Trophoblast cell (in vitro differentiated cells and primary cell): ENCODE measurements around the gene SLC5A2.

ENCODE experiments used
- DNase-seq, 2 donors: peaks; one replicate each; pipeline ENCODE4 v3.0.0-alpha.2; 2016
- H2AFZ ChIP-seq: 2 replicates; pipeline ENCODE4 v1.6.1; 2013; ENCODE audit warnings: low read length, moderate library complexity, mild to moderate bottlenecking; ENCODE audit not compliant: insufficient read depth, poor library complexity
- H2AK5ac ChIP-seq: 2 replicates; pipeline ENCODE4 v1.6.1; 2013; ENCODE audit warnings: mild to moderate bottlenecking, low read length
- H2BK120ac ChIP-seq: 2 replicates; pipeline ENCODE4 v1.6.1; 2013; ENCODE audit warnings: low read length, mild to moderate bottlenecking, moderate library complexity; ENCODE audit not compliant: insufficient read depth, poor library complexity
- H2BK12ac ChIP-seq: 2 replicates; pipeline ENCODE4 v1.6.1; 2013; ENCODE audit warnings: mild to moderate bottlenecking, low read length, moderate library complexity
- H2BK5ac ChIP-seq: 2 replicates; pipeline ENCODE4 v1.6.1; 2013; ENCODE audit warnings: low read length, low read depth, moderate library complexity, mild to moderate bottlenecking; ENCODE audit not compliant: poor library complexity
- H3K14ac ChIP-seq: 2 replicates; pipeline ENCODE4 v1.6.1; 2013; ENCODE audit warnings: mild to moderate bottlenecking, low read length
- H3K18ac ChIP-seq: 2 replicates; pipeline ENCODE4 v1.6.1; 2013; ENCODE audit warnings: mild to moderate bottlenecking, low read length
- H3K23ac ChIP-seq: 2 replicates; pipeline ENCODE4 v1.6.1; 2013; ENCODE audit warnings: low read length
- H3K27ac ChIP-seq: 2 replicates; pipeline ENCODE4 v1.5.1; 2013; ENCODE audit warnings: low read depth, mild to moderate bottlenecking, inconsistent platforms, low read length, moderate library complexity
- H3K27me3 ChIP-seq: 2 replicates; pipeline ENCODE4 v1.6.1; 2013; ENCODE audit warnings: inconsistent platforms, mild to moderate bottlenecking, low read length, moderate library complexity; ENCODE audit not compliant: insufficient read depth
- H3K36me3 ChIP-seq, 2 experiments: 1 replicate in 1 of 2; 2 replicates in 1 of 2; pipeline ENCODE4 v1.6.1; 2013; ENCODE audit warnings: low read length in 2 of 2, mild to moderate bottlenecking in 2 of 2, moderate library complexity in 1 of 2; ENCODE audit not compliant: insufficient read depth in 2 of 2, control insufficient read depth in 1 of 2
- H3K4ac ChIP-seq: 2 replicates; pipeline ENCODE4 v1.6.1; 2013; ENCODE audit warnings: low read depth, mild to moderate bottlenecking, low read length, moderate library complexity
- H3K4me1 ChIP-seq, 2 experiments: 1 replicate in 1 of 2; 2 replicates in 1 of 2; pipeline ENCODE4 v1.6.1; 2013; ENCODE audit warnings: low read length in 2 of 2, mild to moderate bottlenecking in 2 of 2, moderate library complexity in 1 of 2; ENCODE audit not compliant: insufficient read depth in 2 of 2, control insufficient read depth in 1 of 2
- H3K4me2 ChIP-seq: 2 replicates; pipeline ENCODE4 v1.6.1; 2013; ENCODE audit warnings: inconsistent platforms, mild to moderate bottlenecking, low read length, moderate library complexity
- H3K4me3 ChIP-seq: 2 replicates; pipeline ENCODE4 v1.5.1; 2013; ENCODE audit warnings: mild to moderate bottlenecking, low read depth, low read length, inconsistent platforms
- H3K79me1 ChIP-seq: one replicate; pipeline ENCODE4 v1.6.1; 2013; ENCODE audit warnings: low read length
- H3K79me2 ChIP-seq: 2 replicates; pipeline ENCODE4 v1.6.1; 2013; ENCODE audit warnings: low read length, mild to moderate bottlenecking; ENCODE audit not compliant: control insufficient read depth, insufficient read depth, poor library complexity
- H3K9ac ChIP-seq: 2 replicates; pipeline ENCODE4 v1.6.1; 2013; ENCODE audit warnings: mild to moderate bottlenecking, low read length
- H3K9me3 ChIP-seq: 2 replicates; pipeline ENCODE4 v1.6.1; 2013; ENCODE audit warnings: low read depth, mild to moderate bottlenecking, control low read depth, inconsistent platforms, low read length; ENCODE audit not compliant: insufficient read depth
- H4K12ac ChIP-seq: 2 replicates; pipeline ENCODE4 v1.6.1; 2013; ENCODE audit warnings: low read depth, mild to moderate bottlenecking, low read length, moderate library complexity
- H4K8ac ChIP-seq: 2 replicates; pipeline ENCODE4 v1.6.1; 2013; ENCODE audit warnings: low read depth, mild to moderate bottlenecking, low read length, moderate library complexity
- H4K91ac ChIP-seq: one replicate; pipeline ENCODE4 v1.6.1; 2013; ENCODE audit warnings: low read depth, mild to moderate bottlenecking, low read length, moderate library complexity
- WGBS: extraction: QIAGEN DNeasy Blood & Tissue Kit; methylation state at CpG from one replicate; pipeline ENCODE4 v1.1.7; 2013; ENCODE audit warnings: missing lambda C conversion rate; ENCODE audit not compliant: insufficient read length, insufficient coverage; ENCODE audit errors: extremely low coverage; 5-methylcytosine and 5-hydroxymethylcytosine counted together

SLC5A2 gene

GRCh38 chr16:31527734-31528274, 44.9 kb downstream of the SLC5A2 start, which contains the start of gene AHSP:
TSS of gene AHSP (plus strand) at chr16:31527900. CDS start at chr16:31528140, 240 bp downstream.
- Histone ChIP-seq H3K9ac (no peak within 1 kb of the TSS), H3K4ac (no peak within 1 kb of the TSS), H3K27ac (no peak within 1 kb of the TSS), H3K23ac (no peak within 1 kb of the TSS), H4K91ac (no peak within 1 kb of the TSS), H3K4me1 (peaks cover 0 to 4% of the 10 kb centered on the region in 2 experiments), H2BK5ac (no peak within 1 kb of the TSS), H3K18ac (no peak within 1 kb of the TSS), H3K4me2 (no peak within 1 kb of the TSS), H2BK12ac (no peak within 1 kb of the TSS), H3K14ac (no peak within 1 kb of the TSS), H3K79me1 (no peaks in the 10 kb centered on the region), H3K27me3 (peaks cover 24% of the 10 kb centered on the region), H2AFZ (no peak within 1 kb of the TSS), H4K8ac (no peak within 1 kb of the TSS), H3K36me3 (no peaks in the 10 kb centered on the region), H3K79me2 (no peaks in the 10 kb centered on the region), H4K12ac (no peak within 1 kb of the TSS), H2BK120ac (no peak within 1 kb of the TSS), H3K4me3 (no peak within 1 kb of the TSS), H2AK5ac (no peak within 1 kb of the TSS), H3K9me3 (peaks cover 4% of the 10 kb centered on the region)
- WGBS, result no CpG with 5 or more reads among the region's 6 CpGs
- DNase-seq, result no peak

GRCh38 chr16:31528523-31529107, 45.7 kb downstream of the SLC5A2 start:
- H3K36me3 ChIP-seq, result no peaks in the 10 kb centered on the region

GRCh38 chr16:31529108-31529936, 46.4 kb downstream of the SLC5A2 start:
- H2BK12ac ChIP-seq, result no peak overlapping the region
- H3K27me3 ChIP-seq, result peaks cover 24% of the 10 kb centered on the region
- H4K12ac ChIP-seq, result no peak overlapping the region
- no peak for DNase-seq
- no CpG with 5 or more reads among the region's 52 CpGs for WGBS
- no peaks in the 10 kb centered on the region for H3K79me1 ChIP-seq
- H3K4me1 ChIP-seq, result peaks cover 0 to 4% of the 10 kb centered on the region in 2 experiments
- H3K14ac ChIP-seq, result no peak overlapping the region
- H3K18ac ChIP-seq, result no peak overlapping the region
- H2AFZ ChIP-seq, result no peak overlapping the region
- no peak overlapping the region for H3K27ac ChIP-seq
- H4K8ac ChIP-seq, result no peak overlapping the region
- H3K4me3 ChIP-seq, result no peak overlapping the region
- H3K36me3 ChIP-seq, result no peaks in the 10 kb centered on the region
- H2BK5ac ChIP-seq, result no peak overlapping the region
- H3K4ac ChIP-seq, result no peak overlapping the region
- H2BK120ac ChIP-seq, result no peak overlapping the region
- H3K23ac ChIP-seq, result no peak overlapping the region
- no peak overlapping the region for H2AK5ac ChIP-seq
- H3K4me2 ChIP-seq, result no peak overlapping the region
- no peaks in the 10 kb centered on the region for H3K79me2 ChIP-seq
- H4K91ac ChIP-seq, result no peak overlapping the region
- H3K9me3 ChIP-seq, result peaks cover 2% of the 10 kb centered on the region
- no peak overlapping the region for H3K9ac ChIP-seq

More at GRCh38 chr16:31528523-31529107, 45.7 kb downstream of the SLC5A2 start:
- no peak overlapping the region for H2BK5ac ChIP-seq
- no peak overlapping the region for H3K4me2 ChIP-seq
- H3K4me3 ChIP-seq, result no peak overlapping the region
- H3K14ac ChIP-seq, result no peak overlapping the region
- H3K27me3 ChIP-seq, result peaks cover 24% of the 10 kb centered on the region
- peaks cover 0 to 4% of the 10 kb centered on the region in 2 experiments for H3K4me1 ChIP-seq
- H3K9me3 ChIP-seq, result peaks cover 4% of the 10 kb centered on the region
- H4K91ac ChIP-seq, result no peak overlapping the region
- no peak for DNase-seq
- H3K27ac ChIP-seq, result no peak overlapping the region
- H3K4ac ChIP-seq, result no peak overlapping the region
- no peak overlapping the region for H4K8ac ChIP-seq
- WGBS, result no CpG with 5 or more reads among the region's 11 CpGs
- H3K9ac ChIP-seq, result no peak overlapping the region
- no peaks in the 10 kb centered on the region for H3K79me1 ChIP-seq
- no peak overlapping the region for H2BK12ac ChIP-seq
- H2BK120ac ChIP-seq, result no peak overlapping the region
- H3K23ac ChIP-seq, result no peak overlapping the region
- H2AFZ ChIP-seq, result no peak overlapping the region
- H2AK5ac ChIP-seq, result no peak overlapping the region
- no peak overlapping the region for H3K18ac ChIP-seq
- no peaks in the 10 kb centered on the region for H3K79me2 ChIP-seq
- H4K12ac ChIP-seq, result no peak overlapping the region

- Histone ChIP-seq H3K9me3 (peaks cover 2% of the 10 kb centered on the region), H3K79me1 (no peaks in the 10 kb centered on the region), H4K8ac (no peak overlapping the region), H3K36me3 (no peaks in the 10 kb centered on the region), H4K12ac (no peak overlapping the region), H4K91ac (no peak overlapping the region), H3K4me3 (no peak overlapping the region), H3K27me3 (peaks cover 24% of the 10 kb centered on the region), H2BK12ac (no peak overlapping the region), H2BK120ac (no peak overlapping the region), H3K23ac (no peak overlapping the region), H3K27ac (no peak overlapping the region), H2AFZ (no peak overlapping the region), H3K14ac (no peak overlapping the region), H3K4me1 (peaks cover 0 to 4% of the 10 kb centered on the region in 2 experiments), H2BK5ac (no peak overlapping the region), H3K18ac (no peak overlapping the region), H3K79me2 (no peaks in the 10 kb centered on the region), H3K4me2 (no peak overlapping the region), H2AK5ac (no peak overlapping the region), H3K4ac (no peak overlapping the region), H3K9ac (no peak overlapping the region)
- no peak for DNase-seq
- WGBS, result no CpG with 5 or more reads among the region's 17 CpGs
Observed at GRCh38 chr16:31529937-31530312, 47.0 kb downstream of the SLC5A2 start.
